Heart right ventricle (tissue), 16 donors: ENCODE results near the gene CGREF1. TPM values are rescaled to one million over a fixed set of nuclear protein-coding genes. Genes with fewer than 3 reads are reported as not detected.

Experiments used
- ATAC-seq, 8 donors: fragments of 200-7000 bp; cut with Tn5 transposase; one replicate each; pipeline ENCODE4 v1.9.1; 2020; ENCODE audit warnings: mild to moderate bottlenecking in 8 of 8, moderate library complexity in 8 of 8, moderate number of reproducible peaks in 1 of 8
- DNase-seq, 2 donors: peaks; one replicate each; pipeline ENCODE4 v3.0.0-alpha.2; 2020
- H3K27ac ChIP-seq, 10 donors: fragments of 200-600 bp; sonication (generic) in 2 of 10; one replicate each; pipeline versions ENCODE4 v1.5.0 to v1.8.0; 2020 to 2022; ENCODE audit warnings: mild to moderate bottlenecking in 3 of 10
- H3K27me3 ChIP-seq, 7 donors: fragments of 200-600 bp; one replicate each; pipeline ENCODE4 v1.8.0; 2021 to 2022; ENCODE audit warnings: mild to moderate bottlenecking in 2 of 7
- H3K36me3 ChIP-seq, 9 donors: fragments of 200-600 bp; sonication (generic) in 1 of 9; one replicate each; pipeline versions ENCODE4 v1.5.0 to v1.8.0; 2020 to 2022; ENCODE audit warnings: mild to moderate bottlenecking in 2 of 9
- H3K4me1 ChIP-seq, 9 donors: fragments of 200-600 bp; sonication (generic) in 1 of 9; one replicate each; pipeline versions ENCODE4 v1.5.0 to v1.8.0; 2020 to 2022; ENCODE audit warnings: mild to moderate bottlenecking in 4 of 9
- H3K4me3 ChIP-seq, 10 donors: fragments of 200-600 bp; sonication (generic) in 2 of 10; one replicate each; pipeline versions ENCODE4 v1.5.0 to v1.8.0; 2020 to 2022; ENCODE audit warnings: mild to moderate bottlenecking in 7 of 10, moderate library complexity in 2 of 10
- H3K9me3 ChIP-seq, 11 donors: fragments of 200-600 bp in 10 of 11; sonication (generic) in 2 of 11; one replicate each; pipeline versions ENCODE4 v1.5.0 to v1.8.0; 2013 to 2022; ENCODE audit warnings: mild to moderate bottlenecking in 2 of 11, control low read depth in 1 of 11, moderate library complexity in 1 of 11
- CTCF ChIP-seq, 9 donors: fragments of 200-600 bp; sonication (generic) in 2 of 9; IDR thresholded peaks; one replicate each; pipeline versions ENCODE4 v1.5.0 to v1.8.0; 2021 to 2022; ENCODE audit warnings: antibody characterized with exemption in 9 of 9, mild to moderate bottlenecking in 5 of 9, moderate library complexity in 1 of 9
- WGBS, 2 donors: extraction: QIAGEN DNeasy Blood & Tissue Kit; methylation state at CpG; one replicate each; pipeline ENCODE4 v1.1.7; 2013; ENCODE audit warnings: inconsistent platforms in 1 of 2; 5-methylcytosine and 5-hydroxymethylcytosine counted together
- intact Hi-C, 10 donors: fragments of 100-400 bp; cut with DNase I; formaldehyde crosslinking; loops; one replicate each; pipeline versions ENCODE4 v1.11.1 to v1.14.2; 2022
- polyA plus RNA-seq, 2 donors: library from polyadenylated mRNA; stranded (reverse); fragments of 200-250 nt; gene quantifications; one replicate each; pipeline ENCODE4 v1.2.3, GENCODE V29; 2013
- total RNA-seq, 10 donors: library from RNA; stranded (reverse); fragmentation: NEBNext Ultra II Directional in 3 of 10; extraction: Animal tissue kit (Norgen Biotek cat#: 25700) in 3 of 10; gene quantifications; one replicate each; pipeline versions ENCODE4 v1.2.1 to v1.2.4, GENCODE V29; 2021 to 2023
- donor health status: Arrhythmogenic right ventricular cardiomyopathy.
- donor health status: ischemic (EF 13 %, LVEDD 7.1; RV severe dilation, severe dysfunction).
- donor health status: healthy with polysubstance abuse.
- donor health status: DM: no; HTN: yes; CAD: no.
- donor health status: DM: no; HTN: no; CAD: no.
- donor health status: ischemic (EF 25% LVEDD 6.9; RV normal size, moderate dysfunction).
- donor health status: ischemic (EF 25% LVEDD 5.7; RV mildly dilated, moderate dysfunction).
- donor health status: healthy.
- donor health status: DM: yes; HTN: yes; CAD: no.
- donor health status: Ischemic cardiomyopathy.
- donor health status: ischemic (EF 35%, LVEDD 5.7; RV mildly dilated, moderate dysfunction).
- donor health status: nonischemic (EF 11% LVEDD 7.7; RV severe dilation, severe dysfunction).
- donor health status: DM: yes; HTN: yes; CAD: no.
- donor health status: PGD.
- donor health status: ischemic (EF 29% LVEDD 5.4; RV normal size, mild dysfunction).
- donor health status: nonischemic (EF 23%, LVEDD 6.1; RV moderate dilation, normal function).

CGREF1 gene
- total and polyA plus RNA-seq, 12 donors = 0.21 to 1.2 (median 0.68) TPM

- Histone ChIP-seq H3K27ac (no peak overlapping the region), H3K4me3 (no peak overlapping the region), H3K27me3 (no peaks in the 10 kb centered on the region), H3K9me3 (no peaks in the 10 kb centered on the region), H3K4me1 (peaks cover 2 to 20% (median 13%) of the 10 kb centered on the region in 9 donors), H3K36me3 (peaks cover 0 to 68% (median 31%) of the 10 kb centered on the region in 9 donors)
- no peak for ATAC-seq
- no peak for TF ChIP-seq CTCF (IDR thresholded peaks at IDR 0.05)
- WGBS, 2 donors = 94 to 95% methylated on average over 11 of the region's 11 CpGs
- intact Hi-C loops = loop anchor here in 2 of 10 donors (5.0 kb wide), 1 partner anchor 33 kb away; the partner anchor contains the start of gene KHK (in 2 of the 2)
- no peak for DNase-seq
These were observed 64.2 kb downstream of the CGREF1 start for GRCh38 chr2:27054721-27055120.

GRCh38 chr2:27053776-27054175 is 65.2 kb downstream of the CGREF1 start:
- intact Hi-C loops = loop anchor here in 2 of 10 donors (5.0 kb wide), 1 partner anchor 34 kb away; the partner anchor contains the start of gene KHK (in 2 of the 2)
- TF ChIP-seq CTCF (IDR thresholded peaks at IDR 0.05) = no peak
- Histone ChIP-seq H3K4me3 (no peak overlapping the region), H3K4me1 (peaks cover 7 to 22% (median 16%) of the 10 kb centered on the region in 9 donors), H3K27ac (no peak overlapping the region), H3K36me3 (peaks cover 0 to 59% (median 24%) of the 10 kb centered on the region in 9 donors), H3K27me3 (no peaks in the 10 kb centered on the region), H3K9me3 (no peaks in the 10 kb centered on the region)
- no peak for ATAC-seq
- no peak for DNase-seq
- WGBS, 2 donors = 83 to 85% methylated on average over 8 of the region's 8 CpGs

- peaks cover 7 to 22% (median 16%) of the 10 kb centered on the region in 9 donors for H3K4me1 ChIP-seq
- H3K9me3 ChIP-seq = no peaks in the 10 kb centered on the region
- no peak overlapping the region for H3K27ac ChIP-seq
- DNase-seq = no peak
- 86 to 88% methylated on average over 11 of the region's 11 CpGs for WGBS, 2 donors
- intact Hi-C loops = loop anchor here in 2 of 10 donors (5.0 kb wide), 1 partner anchor 34 kb away; the partner anchor contains the start of gene KHK (in 2 of the 2)
- TF ChIP-seq CTCF (IDR thresholded peaks at IDR 0.05) = no peak
- no peaks in the 10 kb centered on the region for H3K27me3 ChIP-seq
- no peak for ATAC-seq
- H3K36me3 ChIP-seq = peaks cover 0 to 54% (median 24%) of the 10 kb centered on the region in 9 donors
- H3K4me3 ChIP-seq = no peak overlapping the region
These were observed 65.6 kb downstream of the CGREF1 start for GRCh38 chr2:27053321-27053720.

- peak; percentile 34 to 59 for DNase-seq
- Histone ChIP-seq H3K27ac (peak overlapping the region in 9 of 10 donors; percentile 74 to 92 (median 88)), H3K36me3 (peaks cover 0 to 42% (median 24%) of the 10 kb centered on the region in 9 donors), H3K4me1 (peaks cover 7 to 22% (median 16%) of the 10 kb centered on the region in 9 donors), H3K4me3 (peak overlapping the region; percentile 78 to 97 (median 94)), H3K27me3 (no peaks in the 10 kb centered on the region), H3K9me3 (no peaks in the 10 kb centered on the region)
- intact Hi-C loops = loop anchor here in 5 of 10 donors (1.0 to 5.0 kb wide), 4 partner anchors 19 to 35 kb away; partner anchors contain the start of genes KHK (in 4 of the 5) and OST4 (in 3 of the 5)
- peak in 2 of 8 donors; percentile 0 for ATAC-seq
- TF ChIP-seq CTCF (IDR thresholded peaks at IDR 0.05) = no peak
- 5% methylated on average over 19 to 24 of the region's 24 CpGs for WGBS, 2 donors
These were observed 66.9 kb downstream of the CGREF1 start for GRCh38 chr2:27051902-27052645.
